HCT116 (cell line): ENCODE data around the gene PCBP3. TPM values are rescaled to one million over a fixed set of nuclear protein-coding genes. Genes with fewer than 3 reads are reported as not detected.

Source experiments
- ATAC-seq: fragments of 200-7000 bp; cut with Tn5 transposase; 2 replicates; pipeline ENCODE4 v1.9.1; 2020; ENCODE audit warnings: mild to moderate bottlenecking, moderate library complexity
- BruUV-seq: library from RNA; stranded (reverse); fragments of 400-500 nt; replicated peaks from 2 replicates; lab custom pipeline; 2021; lab: Mats Ljungman, UMichigan
- CTCF ChIA-PET: fragments of 300-600 bp; sonication (Branson Sonifier 250); formaldehyde crosslinking; loops from one replicate; lab custom pipeline; 2021; ENCODE audit warnings: antibody characterized with exemption; lab: Charles Lee
- POLR2A ChIA-PET: fragments of 300-600, 350-600 bp; sonication (Branson Sonifier 250); formaldehyde crosslinking; loops from one replicate; lab custom pipeline; 2021; ENCODE audit warnings: antibody characterized with exemption; lab: Charles Lee
- RAD21 ChIA-PET, 2 experiments: fragments of 300-600 bp; sonication (Branson Sonifier 250); formaldehyde crosslinking; loops; one replicate each; lab custom pipeline; 2023; ENCODE audit warnings: low total read pairs in 2 of 2; ENCODE audit not compliant: uncharacterized antibody in 2 of 2, unreplicated experiment in 2 of 2, low non-redundant PET in 1 of 2; lab: Charles Lee
- DNase-seq: peaks from one replicate; pipeline ENCODE4 v3.0.0-alpha.2; 2010; ENCODE audit warnings: low read depth, low spot score
- H2AFZ ChIP-seq: fragments of 200-600 bp; shearing (Covaris generic), sonication (generic); 2 replicates; pipeline ENCODE4 v1.6.1; 2017; ENCODE audit warnings: low read depth, mixed run types, mixed read lengths, antibody characterized with exemption, low read length; ENCODE audit not compliant: poor library complexity, severe bottlenecking
- H3K27ac ChIP-seq: 2 replicates; pipeline ENCODE4 v1.5.1; 2012; ENCODE audit warnings: low read depth, low read length
- H3K27me3 ChIP-seq: fragments of 200-600 bp; sonication (generic); 2 replicates; pipeline ENCODE4 v1.6.1; 2016; ENCODE audit warnings: mixed run types, low read length, mixed read lengths; ENCODE audit not compliant: insufficient read depth
- H3K36me3 ChIP-seq, 2 experiments: fragments of 200-500 bp in 1 of 2; fragments of 200-600 bp in 1 of 2; sonication (Bioruptor generic) in 1 of 2; sonication (generic) in 1 of 2; 2 replicates each; pipeline versions ENCODE4 v1.5.1 to v1.6.1; 2014 to 2016; ENCODE audit warnings: low read length in 2 of 2, inconsistent platforms in 1 of 2, mixed read lengths in 1 of 2, mixed run types in 1 of 2; ENCODE audit not compliant: insufficient read depth in 2 of 2, control insufficient read depth in 1 of 2
- H3K4me1 ChIP-seq, 2 experiments: fragments of 200-600 bp in 1 of 2; sonication (generic) in 1 of 2; 2 replicates each; pipeline versions ENCODE4 v1.5.1 to v1.6.1; 2012 to 2017; ENCODE audit warnings: low read length in 2 of 2, inconsistent platforms in 1 of 2, mild to moderate bottlenecking in 1 of 2, mixed read lengths in 1 of 2, mixed run types in 1 of 2, moderate library complexity in 1 of 2; ENCODE audit not compliant: insufficient read depth in 2 of 2, control insufficient read depth in 1 of 2
- H3K4me2 ChIP-seq: fragments of 200-600 bp; sonication (generic); 2 replicates; pipeline ENCODE4 v1.6.1; 2017; ENCODE audit warnings: mixed run types, low read length, mixed read lengths
- H3K4me3 ChIP-seq, 2 experiments: fragments of 200-600 bp in 1 of 2; sonication (generic) in 1 of 2; replicated peaks in 1 of 2; 2 replicates each; pipeline ENCODE4 v1.5.1; 2011 to 2016; ENCODE audit warnings: low read length in 2 of 2, control low read depth in 1 of 2, low read depth in 1 of 2, mild to moderate bottlenecking in 1 of 2, mixed read lengths in 1 of 2, mixed run types in 1 of 2
- H3K79me2 ChIP-seq: fragments of 200-600 bp; sonication (generic); 2 replicates; pipeline ENCODE4 v1.6.1; 2017; ENCODE audit warnings: mild to moderate bottlenecking, mixed run types, low read length, moderate library complexity, mixed read lengths; ENCODE audit not compliant: insufficient read depth
- H3K9ac ChIP-seq: fragments of 200-600 bp; sonication (generic); 2 replicates; pipeline ENCODE4 v1.6.1; 2016; ENCODE audit warnings: low read length, mixed read lengths
- H3K9me2 ChIP-seq: fragments of 200-600 bp; sonication (generic), shearing (Covaris generic); 2 replicates; pipeline ENCODE4 v1.6.1; 2017; ENCODE audit warnings: mixed run types, mild to moderate bottlenecking, moderate library complexity; ENCODE audit not compliant: insufficient read depth
- H3K9me3 ChIP-seq, 2 experiments: fragments of 200-500 bp in 1 of 2; fragments of 200-600 bp in 1 of 2; sonication (Bioruptor generic) in 1 of 2; sonication (generic) in 1 of 2; 2 replicates each; pipeline ENCODE4 v1.6.1; 2014 to 2017; ENCODE audit warnings: low read length in 2 of 2, mixed read lengths in 2 of 2, inconsistent platforms in 1 of 2, low read depth in 1 of 2, mild to moderate bottlenecking in 1 of 2, mixed run types in 1 of 2, moderate library complexity in 1 of 2; ENCODE audit not compliant: control insufficient read depth in 1 of 2, insufficient read depth in 1 of 2
- H4K20me1 ChIP-seq: fragments of 200-600 bp; sonication (generic), shearing (Covaris generic); 2 replicates; pipeline ENCODE4 v1.6.1; 2017; ENCODE audit warnings: mixed run types, mild to moderate bottlenecking, moderate library complexity; ENCODE audit not compliant: insufficient read depth
- ATF3 ChIP-seq: IDR thresholded peaks from 2 replicates; pipeline ENCODE4 v1.6.1; 2012
- CBX3 ChIP-seq: IDR thresholded peaks from 2 replicates; pipeline ENCODE4 v1.6.1; 2012; ENCODE audit warnings: low read depth
- CEBPB ChIP-seq: IDR thresholded peaks from 2 replicates; pipeline ENCODE4 v1.6.1; 2012; ENCODE audit warnings: low read depth
- CTCF ChIP-seq, 3 experiments: fragments of 200-600 bp in 1 of 3; sonication (generic) in 1 of 3; IDR thresholded peaks in 2 of 3; conservative IDR thresholded peaks in 1 of 3; 2 replicates each; pipeline ENCODE4 v1.5.1; 2012 to 2017; ENCODE audit warnings: low read depth in 2 of 3, low read length in 2 of 3, antibody characterized with exemption in 1 of 3, borderline replicate concordance in 1 of 3, control low read depth in 1 of 3, mild to moderate bottlenecking in 1 of 3, mixed read lengths in 1 of 3, mixed run types in 1 of 3, moderate library complexity in 1 of 3; ENCODE audit not compliant: insufficient read depth in 1 of 3
- EZH2phosphoT487 ChIP-seq: fragments of 200-600 bp; IDR thresholded peaks from 2 replicates; pipeline ENCODE4 v1.6.1; 2018; ENCODE audit warnings: antibody characterized with exemption, borderline replicate concordance
- FOSL1 ChIP-seq: IDR thresholded peaks from 2 replicates; pipeline ENCODE4 v1.6.1; 2012; ENCODE audit warnings: low read depth
- JUND ChIP-seq: IDR thresholded peaks from 2 replicates; pipeline ENCODE4 v1.6.1; 2012
- MAX ChIP-seq: IDR thresholded peaks from 2 replicates; pipeline ENCODE4 v1.6.1; 2012
- POLR2A ChIP-seq: IDR thresholded peaks from 2 replicates; pipeline ENCODE4 v1.7.0; 2011; ENCODE audit warnings: borderline replicate concordance; ENCODE audit not compliant: insufficient read depth, insufficient read length; ENCODE audit errors: extremely low read depth
- RAD21 ChIP-seq: IDR thresholded peaks from 2 replicates; pipeline ENCODE4 v1.6.1; 2012; ENCODE audit warnings: low read depth, mild to moderate bottlenecking
- REST ChIP-seq: IDR thresholded peaks from 2 replicates; pipeline ENCODE4 v1.6.1; 2012; ENCODE audit warnings: low read depth
- SIN3A ChIP-seq: IDR thresholded peaks from 2 replicates; pipeline ENCODE4 v1.6.1; 2012; ENCODE audit warnings: low read depth
- YY1 ChIP-seq: IDR thresholded peaks from 2 replicates; pipeline ENCODE4 v1.6.1; 2011; ENCODE audit warnings: low read length, low read depth, moderate library complexity, mild to moderate bottlenecking; ENCODE audit not compliant: insufficient replicate concordance; ENCODE audit errors: extremely low read depth
- ZNF274 ChIP-seq: fragments of 200-500 bp; sonication (Bioruptor generic); IDR thresholded peaks from 2 replicates; pipeline ENCODE4 v1.6.1; 2014; ENCODE audit warnings: mild to moderate bottlenecking, low read depth, low read length, inconsistent platforms
- intact Hi-C: fragments of 100-400 bp; cut with micrococcal nuclease; formaldehyde crosslinking; loops from 2 replicates; pipeline ENCODE4 v1.10.0; 2022
- total RNA-seq: library from RNA; stranded (reverse); gene quantifications from one replicate; pipeline ENCODE4 v1.2.1, GENCODE V29; 2021; ENCODE audit not compliant: unreplicated experiment

PCBP3 gene
- total RNA-seq, 1 experiment from 2014 or later = 3.1 TPM

DNA sequence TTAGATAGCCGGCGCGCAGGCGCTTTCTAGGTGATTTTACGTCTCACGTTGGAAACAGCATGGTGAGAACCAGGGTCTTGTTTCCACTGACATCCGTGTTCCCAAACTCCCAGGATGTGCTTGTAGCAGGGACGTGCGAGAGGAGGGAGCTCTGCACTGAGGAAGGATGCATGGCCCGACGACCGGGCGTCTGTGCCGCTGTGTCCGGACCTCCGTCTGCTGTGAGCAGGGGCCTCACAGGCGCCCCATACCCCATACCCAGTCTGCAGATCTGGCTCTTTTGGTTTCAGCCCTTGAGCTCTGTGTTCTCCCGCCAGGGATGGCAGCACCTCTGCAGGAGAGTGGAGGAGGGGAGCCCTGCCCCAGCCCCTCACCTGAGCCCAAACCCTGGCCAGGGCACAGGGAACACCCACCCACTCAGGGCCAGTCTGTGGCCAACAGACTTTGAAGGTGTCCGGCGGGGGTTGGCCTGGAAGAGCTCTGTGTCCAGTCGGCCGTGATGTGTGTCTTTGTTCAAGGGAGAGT lies 270.9 kb downstream of the PCBP3 start:
- no peak overlapping the region for H3K4me2 ChIP-seq

GRCh38 chr21:45916011-45916840 lies 272.7 kb downstream of the PCBP3 start:
- TF ChIP-seq REST (no peak), CTCF (IDR thresholded peaks at IDR 0.05 in 2 of 3, conservative IDR thresholded peaks at IDR 0.05 in 1 of 3; ENCODE audit: borderline replicate concordance in 1 of 3, insufficient read depth in 1 of 3, low read depth in 2 of 3, low read length in 2 of 3) (no peak), ATF3 (no peak), MAX (no peak), EZH2phosphoT487 (no peak), CBX3 (no peak), POLR2A (no peak), FOSL1 (no peak), YY1 (no peak), JUND (no peak), RAD21 (no peak), CEBPB (no peak)
- TF ChIP-seq, all 23 proteins: peak for 0
- POLR2A ChIA-PET = no interaction called here
- Histone ChIP-seq H3K4me2 (no peak overlapping the region), H3K27ac (no peak overlapping the region), H3K79me2 (no peaks in the 10 kb centered on the region), H3K36me3 (no peaks in the 10 kb centered on the region), H3K4me1 (peaks cover 0 to 7% of the 10 kb centered on the region in 2 experiments; a peak in 1 of 4 replicates), H2AFZ (no peak overlapping the region), H3K9me2 (no peaks in the 10 kb centered on the region), H3K27me3 (no peaks in the 10 kb centered on the region), H3K9me3 (no peaks in the 10 kb centered on the region), H3K9ac (no peak overlapping the region), H3K4me3 (no peak overlapping the region), H4K20me1 (no peaks in the 10 kb centered on the region)
- RAD21 ChIA-PET = no interaction called here
- no TSS peak for BruUV-seq
- no peak for DNase-seq
- CTCF ChIA-PET = no interaction called here
- no peak for ATAC-seq
- intact Hi-C loops = no loop called here

More for the DNA sequence above, 270.9 kb downstream of the PCBP3 start:
- no peak for DNase-seq
- POLR2A ChIA-PET = no interaction called here
- Histone ChIP-seq H3K27me3 (no peaks in the 10 kb centered on the region), H3K27ac (no peak overlapping the region), H3K79me2 (no peaks in the 10 kb centered on the region), H3K9me2 (no peaks in the 10 kb centered on the region), H3K36me3 (no peaks in the 10 kb centered on the region), H4K20me1 (no peaks in the 10 kb centered on the region), H3K4me1 (peaks cover 0 to 7% of the 10 kb centered on the region in 2 experiments; a peak in 1 of 4 replicates), H3K9ac (no peak overlapping the region), H3K4me3 (no peak overlapping the region), H3K9me3 (no peaks in the 10 kb centered on the region), H2AFZ (no peak overlapping the region)
- ATAC-seq = no peak
- RAD21 ChIA-PET = no interaction called here
- intact Hi-C loops = no loop called here
- CTCF ChIA-PET = no interaction called here
- TF ChIP-seq EZH2phosphoT487 (no peak), POLR2A (no peak), SIN3A (no peak), ZNF274 (no peak)
- BruUV-seq = no TSS peak
